Measurements from ENCODE around the gene SUSD4.

- TF ChIP-seq CTCF (IDR thresholded peaks at IDR 0.05; ENCODE audit: control extremely low read depth in 1 of 3, insufficient read depth in 1 of 3, low read depth in 1 of 3, low read length in 3 of 3) (no peak), POLR2A (IDR thresholded peaks at IDR 0.05; ENCODE audit: control extremely low read depth in 1 of 2, low read depth in 2 of 2, low read length in 2 of 2) (no peak), SIRT6 (IDR thresholded peaks at IDR 0.05; ENCODE audit: low read length) (no peak), ATF2 (IDR thresholded peaks at IDR 0.05; ENCODE audit: low read length) (no peak), CHD2 (IDR thresholded peaks at IDR 0.05; ENCODE audit: low read length) (no peak), CEBPB (IDR thresholded peaks at IDR 0.05; ENCODE audit: low read depth, low read length) (no peak), USF2 (IDR thresholded peaks at IDR 0.05; ENCODE audit: low read length) (no peak), RXRA (IDR thresholded peaks at IDR 0.05; ENCODE audit: insufficient read depth, low read depth, low read length) (no peak), POLR2AphosphoS5 (IDR thresholded peaks at IDR 0.05; ENCODE audit: low read depth, low read length) (no peak), EZH2 (IDR thresholded peaks at IDR 0.05; ENCODE audit: low read depth, low read length, severe bottlenecking) (no peak), GABPA (IDR thresholded peaks at IDR 0.05; ENCODE audit: borderline replicate concordance, insufficient read depth, low read length) (no peak), MAFK (IDR thresholded peaks at IDR 0.05; ENCODE audit: low read depth, low read length) (no peak)
These were observed 43.0 kb downstream of the SUSD4 start for GRCh38 chr1:223320959-223321358.

Data from H1 (cell line).